Tibial artery (tissue), 4 donors: ENCODE data around the gene PSMA8.

Experiments used
- DNase-seq, 2 donors: peaks; one replicate each; pipeline ENCODE4 v3.0.0-alpha.2; 2019
- H3K27ac ChIP-seq, 2 donors: fragments of 200-600 bp; sonication (generic) in 1 of 2; 1 replicate in 1 of 2; 2 replicates in 1 of 2; pipeline ENCODE4 v1.5.1; 2018 to 2019; ENCODE audit warnings: mild to moderate bottlenecking in 1 of 2
- H3K27me3 ChIP-seq, 2 donors: fragments of 200-600 bp; sonication (generic) in 1 of 2; one replicate each; pipeline versions ENCODE4 v1.5.1 to v1.6.0; 2016 to 2019
- H3K36me3 ChIP-seq, 3 donors: fragments of 200-600 bp; sonication (generic) in 2 of 3; one replicate each; pipeline ENCODE4 v1.5.1; 2016 to 2019; ENCODE audit warnings: mild to moderate bottlenecking in 2 of 3
- H3K4me1 ChIP-seq, 4 donors: fragments of 200-600 bp; sonication (generic) in 2 of 4; 1 replicate in 3 of 4; 2 replicates in 1 of 4; pipeline ENCODE4 v1.5.1; 2016 to 2019
- H3K4me3 ChIP-seq, 2 donors: fragments of 200-600 bp; sonication (generic) in 1 of 2; 1 replicate in 1 of 2; 2 replicates in 1 of 2; pipeline ENCODE4 v1.5.1; 2018 to 2019; ENCODE audit warnings: mild to moderate bottlenecking in 2 of 2
- H3K9me3 ChIP-seq, 3 donors: fragments of 200-600 bp; sonication (generic) in 1 of 3; one replicate each; pipeline ENCODE4 v1.5.1; 2016 to 2019
- intact Hi-C: fragments of 100-400 bp; cut with DNase I; formaldehyde crosslinking; loops from one replicate; pipeline ENCODE4 v1.15.0; 2023; ENCODE audit warnings: low total_unique reads
- TF ChIP-seq, protein P1 (sequence below), 2 experiments: fragments of 200-600 bp in 1 of 2; fragments of 450-650 bp in 1 of 2; IDR thresholded peaks; one replicate each; pipeline ENCODE4 v1.5.1; 2017 to 2019; ENCODE audit warnings: antibody characterized with exemption in 2 of 2, mild to moderate bottlenecking in 1 of 2, moderate library complexity in 1 of 2

The PSMA8 gene

DNA sequence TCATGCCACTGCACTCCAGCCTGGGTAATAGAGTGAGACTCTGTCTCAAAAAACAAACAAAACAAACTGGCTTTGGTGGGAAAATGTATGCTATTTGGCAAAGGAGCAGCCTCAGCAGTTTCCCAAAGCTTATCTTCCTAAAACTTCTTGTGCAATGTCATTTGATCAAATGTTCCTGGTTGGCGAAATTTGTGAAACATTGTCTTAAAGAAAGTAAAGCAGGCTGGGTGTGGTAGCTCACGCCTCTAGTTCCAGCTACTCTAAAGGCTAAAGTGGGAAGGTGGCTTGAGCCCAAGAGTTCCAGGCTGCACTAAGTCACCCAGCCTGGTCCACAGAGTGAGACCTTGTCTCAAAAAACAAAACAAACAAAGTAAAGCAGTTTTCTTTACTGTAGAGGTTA, 75.3 kb downstream of the PSMA8 start:
- no peak for DNase-seq
- Histone ChIP-seq H3K4me1 (no peaks in the 10 kb centered on the region), H3K4me3 (no peak overlapping the region), H3K36me3 (no peaks in the 10 kb centered on the region), H3K27ac (no peak overlapping the region), H3K9me3 (no peaks in the 10 kb centered on the region), H3K27me3 (no peaks in the 10 kb centered on the region)
- TF ChIP-seq, protein P1, sequence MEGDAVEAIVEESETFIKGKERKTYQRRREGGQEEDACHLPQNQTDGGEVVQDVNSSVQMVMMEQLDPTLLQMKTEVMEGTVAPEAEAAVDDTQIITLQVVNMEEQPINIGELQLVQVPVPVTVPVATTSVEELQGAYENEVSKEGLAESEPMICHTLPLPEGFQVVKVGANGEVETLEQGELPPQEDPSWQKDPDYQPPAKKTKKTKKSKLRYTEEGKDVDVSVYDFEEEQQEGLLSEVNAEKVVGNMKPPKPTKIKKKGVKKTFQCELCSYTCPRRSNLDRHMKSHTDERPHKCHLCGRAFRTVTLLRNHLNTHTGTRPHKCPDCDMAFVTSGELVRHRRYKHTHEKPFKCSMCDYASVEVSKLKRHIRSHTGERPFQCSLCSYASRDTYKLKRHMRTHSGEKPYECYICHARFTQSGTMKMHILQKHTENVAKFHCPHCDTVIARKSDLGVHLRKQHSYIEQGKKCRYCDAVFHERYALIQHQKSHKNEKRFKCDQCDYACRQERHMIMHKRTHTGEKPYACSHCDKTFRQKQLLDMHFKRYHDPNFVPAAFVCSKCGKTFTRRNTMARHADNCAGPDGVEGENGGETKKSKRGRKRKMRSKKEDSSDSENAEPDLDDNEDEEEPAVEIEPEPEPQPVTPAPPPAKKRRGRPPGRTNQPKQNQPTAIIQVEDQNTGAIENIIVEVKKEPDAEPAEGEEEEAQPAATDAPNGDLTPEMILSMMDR (IDR thresholded peaks at IDR 0.05) = no peak
- intact Hi-C loops = no loop called here

DNA sequence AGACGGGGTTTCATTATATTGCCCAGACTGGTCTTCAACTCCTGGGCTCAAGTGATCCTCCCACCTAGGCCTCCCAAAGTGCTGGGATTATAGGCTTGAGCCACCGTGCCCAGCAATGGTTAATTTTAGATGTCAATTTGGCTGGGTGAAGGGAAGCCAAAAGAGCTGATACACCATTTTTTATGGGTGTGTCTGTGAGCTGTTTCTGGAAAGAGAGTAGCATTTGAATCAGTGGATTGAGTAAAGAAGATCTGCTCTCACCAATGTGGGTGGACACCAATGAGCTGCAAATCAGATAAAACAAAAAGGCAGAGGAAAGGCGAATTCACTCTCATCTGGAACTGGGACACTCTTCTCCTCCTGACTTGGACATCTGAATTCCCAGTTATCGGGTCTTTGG, 76.5 kb downstream of the PSMA8 start:
- intact Hi-C loops = no loop called here
- no peaks in the 10 kb centered on the region for H3K9me3 ChIP-seq
- TF ChIP-seq, protein P1 (IDR thresholded peaks at IDR 0.05) = no peak
- H3K27ac ChIP-seq = no peak overlapping the region
- no peaks in the 10 kb centered on the region for H3K4me1 ChIP-seq
- no peak for DNase-seq
- no peaks in the 10 kb centered on the region for H3K27me3 ChIP-seq
- no peaks in the 10 kb centered on the region for H3K36me3 ChIP-seq
- H3K4me3 ChIP-seq = no peak overlapping the region

DNA sequence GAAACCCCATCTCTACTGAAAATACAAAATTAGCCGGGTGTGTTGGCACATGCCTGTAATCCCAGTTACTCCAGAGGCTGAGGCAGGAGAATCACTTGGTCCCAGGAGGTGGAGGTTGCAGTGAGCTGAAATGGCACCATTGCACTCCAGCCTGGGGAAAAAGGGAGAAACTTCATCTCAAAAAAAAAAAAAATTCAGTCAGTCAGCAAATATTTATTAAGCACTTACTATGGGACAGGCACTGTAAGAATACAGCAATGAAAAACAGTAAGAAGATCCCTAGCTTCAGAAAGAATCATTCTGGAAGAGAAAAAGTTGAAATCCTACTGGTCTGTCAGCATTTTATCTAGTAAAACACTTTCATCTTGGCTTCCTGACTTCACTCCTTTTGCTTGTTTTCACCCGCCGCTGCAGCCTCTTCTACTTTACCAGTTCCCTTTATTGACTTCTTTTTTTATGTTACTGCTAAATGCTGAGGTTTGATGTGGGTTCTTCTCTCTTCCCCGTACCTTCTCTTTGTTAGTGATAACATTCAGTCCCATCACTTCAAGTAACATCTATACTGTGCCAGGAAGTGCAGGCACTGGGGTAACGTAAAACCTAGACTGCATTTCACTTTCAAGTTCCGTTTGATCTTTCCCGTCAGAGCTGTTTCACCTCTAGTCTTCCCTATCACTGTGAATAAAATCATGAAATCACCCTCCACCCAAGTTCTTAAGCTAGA, 81.7 kb downstream of the PSMA8 start:
- H3K9me3 ChIP-seq = no peaks in the 10 kb centered on the region
- H3K27me3 ChIP-seq = no peaks in the 10 kb centered on the region
- no peaks in the 10 kb centered on the region for H3K36me3 ChIP-seq
- intact Hi-C loops = no loop called here
- no peak overlapping the region for H3K4me3 ChIP-seq
- TF ChIP-seq, protein P1 (IDR thresholded peaks at IDR 0.05) = no peak
- H3K27ac ChIP-seq = no peak overlapping the region
- no peaks in the 10 kb centered on the region for H3K4me1 ChIP-seq
- DNase-seq = no peak

DNA sequence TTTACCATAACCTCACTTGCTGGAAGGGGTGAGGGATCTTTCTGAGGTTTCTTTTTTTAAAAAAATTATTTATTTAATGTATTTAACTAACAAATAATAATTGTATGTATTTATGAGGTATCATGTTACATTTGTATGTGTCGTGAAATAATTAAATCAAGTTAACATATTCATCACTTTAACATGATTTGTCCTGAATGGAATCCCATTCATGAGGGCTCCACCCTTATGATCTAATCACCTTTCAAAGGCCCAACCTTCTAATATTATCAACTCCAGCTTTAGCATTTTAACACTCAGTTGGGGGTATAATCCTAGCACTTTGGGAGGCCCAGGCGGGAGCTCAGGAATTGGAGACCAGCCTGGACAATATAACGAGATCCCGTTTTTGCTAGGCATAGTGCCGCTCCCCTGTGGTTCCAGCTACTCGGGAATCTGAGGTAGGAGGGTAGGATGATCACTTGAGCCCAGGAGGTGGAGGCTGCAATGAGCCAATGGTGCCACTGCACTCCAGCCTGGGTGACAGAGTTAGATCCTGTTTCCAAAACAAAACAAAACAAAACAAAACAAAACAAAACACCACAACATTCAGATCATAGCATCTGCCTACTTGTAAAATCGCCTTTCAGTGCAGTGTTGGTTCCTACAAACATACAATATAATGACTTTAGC, 91.5 kb downstream of the PSMA8 start:
- TF ChIP-seq, protein P1 (IDR thresholded peaks at IDR 0.05) = no peak
- Histone ChIP-seq H3K27me3 (no peaks in the 10 kb centered on the region), H3K36me3 (no peaks in the 10 kb centered on the region), H3K27ac (peak overlapping the region in 1 of 2 donors; percentile 79), H3K4me3 (no peak overlapping the region), H3K9me3 (no peaks in the 10 kb centered on the region), H3K4me1 (peaks cover 0 to 12% (median 5%) of the 10 kb centered on the region in 4 donors)
- intact Hi-C loops = loop anchor here (5.0 kb wide), 1 partner anchor 133 kb away; the partner anchor contains the start of gene SS18
- DNase-seq = no peak

DNA sequence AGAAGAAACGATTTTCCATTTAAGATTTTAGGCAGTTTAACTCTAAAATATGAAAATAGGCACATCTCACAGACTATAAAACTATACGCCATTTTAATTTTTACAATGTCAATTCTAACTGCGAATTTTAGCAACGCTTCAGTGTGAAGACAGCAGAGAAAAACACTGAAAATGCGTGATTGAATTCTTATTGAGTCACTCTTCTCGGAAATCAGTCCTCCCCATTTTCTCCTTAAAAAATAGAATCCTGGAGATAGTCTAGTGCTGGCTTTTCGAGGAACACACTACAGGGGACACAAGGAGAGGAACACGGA, 92.2 kb downstream of the PSMA8 start:
- Histone ChIP-seq H3K9me3 (no peaks in the 10 kb centered on the region), H3K4me1 (peaks cover 0 to 12% (median 5%) of the 10 kb centered on the region in 4 donors), H3K27me3 (no peaks in the 10 kb centered on the region), H3K4me3 (peak overlapping the region; percentile 83 to 97), H3K27ac (peak overlapping the region; percentile 75 to 79), H3K36me3 (no peaks in the 10 kb centered on the region)
- DNase-seq = no peak
- TF ChIP-seq, protein P1 (IDR thresholded peaks at IDR 0.05) = no peak
- intact Hi-C loops = loop anchor here (5.0 kb wide), 1 partner anchor 134 kb away; the partner anchor contains the start of gene SS18
